IMR-90 (cell line): ENCODE measurements around the gene ARHGEF37. TPM values are rescaled to one million over a fixed set of nuclear protein-coding genes. Genes with fewer than 3 reads are reported as not detected.

Experiments
- ATAC-seq: fragments of 200-7000 bp; cut with Tn5 transposase; 2 replicates; pipeline ENCODE4 v1.9.1; 2020; ENCODE audit warnings: low read depth, mild to moderate bottlenecking, moderate library complexity
- BruUV-seq: library from RNA; stranded (reverse); fragments of 400-500 nt; replicated peaks from 2 replicates; lab custom pipeline; 2021; lab: Mats Ljungman, UMichigan
- CTCF ChIA-PET: fragments of 300-600 bp; formaldehyde crosslinking; extraction: SDS; loops from one replicate; lab custom pipeline; 2021; ENCODE audit warnings: antibody characterized with exemption; lab: Yijun Ruan, JAX
- POLR2A ChIA-PET: fragments of 300-600 bp; sonication (Branson Sonifier 250); formaldehyde crosslinking; loops from one replicate; lab custom pipeline; 2022; ENCODE audit warnings: antibody characterized with exemption; ENCODE audit not compliant: unreplicated experiment; lab: Charles Lee
- DNase-seq: peaks from one replicate; pipeline ENCODE4 v3.0.0; 2013
- H2AFZ ChIP-seq: replicated peaks from 2 replicates; pipeline ENCODE3; 2013; ENCODE audit warnings: low read length, mild to moderate bottlenecking; ENCODE audit not compliant: poor library complexity
- H2AK5ac ChIP-seq: 2 replicates; pipeline ENCODE4 v1.6.1; 2013; ENCODE audit warnings: low read depth, low read length, inconsistent platforms
- H2AK9ac ChIP-seq: replicated peaks from 2 replicates; pipeline ENCODE3; 2013; ENCODE audit warnings: mild to moderate bottlenecking, low read depth, low read length, moderate library complexity; ENCODE audit not compliant: poor library complexity
- H2BK120ac ChIP-seq: 2 replicates; pipeline ENCODE4 v1.6.1; 2013; ENCODE audit warnings: low read depth, low read length, inconsistent platforms
- H2BK15ac ChIP-seq: 3 replicates; pipeline ENCODE4 v1.6.1; 2013; ENCODE audit warnings: low read depth, low read length, inconsistent platforms
- H2BK20ac ChIP-seq: 2 replicates; pipeline ENCODE4 v1.6.1; 2013; ENCODE audit warnings: low read depth, mild to moderate bottlenecking, inconsistent platforms, low read length, moderate library complexity
- H2BK5ac ChIP-seq: 2 replicates; pipeline ENCODE4 v1.6.1; 2013; ENCODE audit warnings: mild to moderate bottlenecking, low read depth, low read length, inconsistent platforms; ENCODE audit not compliant: poor library complexity, severe bottlenecking
- H3K14ac ChIP-seq: replicated peaks from 2 replicates; pipeline ENCODE4 v1.6.1; 2013; ENCODE audit warnings: low read depth, low read length, inconsistent platforms
- H3K18ac ChIP-seq: 2 replicates; pipeline ENCODE4 v1.6.1; 2013; ENCODE audit warnings: low read depth, low read length, control low read depth
- H3K23ac ChIP-seq: 2 replicates; pipeline ENCODE4 v1.6.1; 2013; ENCODE audit warnings: low read depth, low read length, inconsistent platforms
- H3K27ac ChIP-seq: 2 replicates; pipeline ENCODE4 v1.5.1; 2013; ENCODE audit warnings: mild to moderate bottlenecking, control low read depth, low read length; ENCODE audit not compliant: insufficient read depth
- H3K27me3 ChIP-seq: 2 replicates; pipeline ENCODE4 v1.6.1; 2013; ENCODE audit warnings: low read length; ENCODE audit not compliant: control insufficient read depth, insufficient read depth
- H3K36me3 ChIP-seq: 2 replicates; pipeline ENCODE4 v1.6.1; 2013; ENCODE audit warnings: low read length, mixed read lengths; ENCODE audit not compliant: control insufficient read depth, insufficient read depth
- H3K4ac ChIP-seq: 2 replicates; pipeline ENCODE4 v1.6.1; 2013; ENCODE audit warnings: low read depth, low read length, inconsistent platforms
- H3K4me1 ChIP-seq: 2 replicates; pipeline ENCODE4 v1.6.1; 2013; ENCODE audit warnings: low read length, mixed read lengths; ENCODE audit not compliant: control insufficient read depth, insufficient read depth
- H3K4me2 ChIP-seq: 2 replicates; pipeline ENCODE4 v1.6.1; 2013; ENCODE audit warnings: low read depth, mild to moderate bottlenecking, control low read depth, low read length, moderate library complexity
- H3K4me3 ChIP-seq: 2 replicates; pipeline ENCODE4 v1.5.1; 2013; ENCODE audit warnings: low read depth, mild to moderate bottlenecking, control low read depth, low read length, moderate library complexity; ENCODE audit not compliant: insufficient read depth
- H3K56ac ChIP-seq: 2 replicates; pipeline ENCODE4 v1.6.1; 2013; ENCODE audit warnings: low read length, inconsistent platforms; ENCODE audit not compliant: insufficient read depth; ENCODE audit errors: extremely low read depth
- H3K79me1 ChIP-seq, 2 experiments: 2 replicates each; pipeline ENCODE4 v1.6.1; 2013; ENCODE audit warnings: low read length in 2 of 2, inconsistent platforms in 1 of 2, low read depth in 1 of 2
- H3K9ac ChIP-seq: 2 replicates; pipeline ENCODE4 v1.6.1; 2013; ENCODE audit warnings: low read depth, low read length, control low read depth
- H3K9me1 ChIP-seq: 2 replicates; pipeline ENCODE4 v1.6.1; 2013; ENCODE audit warnings: low read length, inconsistent platforms; ENCODE audit not compliant: insufficient read depth
- H3K9me3 ChIP-seq: 2 replicates; pipeline ENCODE4 v1.6.1; 2013; ENCODE audit warnings: low read length; ENCODE audit not compliant: control insufficient read depth, insufficient read depth
- H4K20me1 ChIP-seq: 2 replicates; pipeline ENCODE4 v1.6.1; 2013; ENCODE audit warnings: low read length, inconsistent platforms; ENCODE audit not compliant: insufficient read depth
- H4K5ac ChIP-seq: 2 replicates; pipeline ENCODE4 v1.6.1; 2013; ENCODE audit warnings: mild to moderate bottlenecking, low read depth, low read length, control low read depth
- H4K8ac ChIP-seq, 2 experiments: 2 replicates each; pipeline ENCODE4 v1.6.1; 2013; ENCODE audit warnings: low read depth in 2 of 2, low read length in 2 of 2, control low read depth in 1 of 2, inconsistent platforms in 1 of 2
- H4K91ac ChIP-seq: 2 replicates; pipeline ENCODE4 v1.6.1; 2013; ENCODE audit warnings: low read depth, low read length, inconsistent platforms; ENCODE audit not compliant: insufficient read depth
- CEBPB ChIP-seq: IDR thresholded peaks from 2 replicates; pipeline ENCODE4 v1.6.1; 2012; ENCODE audit warnings: low read depth, low read length, improper control_type of control experiment
- FOS ChIP-seq: fragments of 150-350 bp; IDR thresholded peaks from 2 replicates; pipeline ENCODE4 v1.6.1; 2016; ENCODE audit warnings: low read depth, low read length
- MXI1 ChIP-seq: IDR thresholded peaks from 2 replicates; pipeline ENCODE4 v1.6.1; 2012; ENCODE audit warnings: low read depth, mild to moderate bottlenecking, low read length, moderate library complexity, borderline replicate concordance
- POLR2A ChIP-seq: IDR thresholded peaks from 2 replicates; pipeline ENCODE4 v1.6.1; 2012; ENCODE audit warnings: mild to moderate bottlenecking, low read depth, low read length
- RAD21 ChIP-seq: IDR thresholded peaks from 2 replicates; pipeline ENCODE4 v1.6.1; 2012; ENCODE audit warnings: low read length, improper control_type of control experiment
- WGBS, 2 experiments: methylation state at CpG; one replicate each; pipeline versions ENCODE4 v1.1.5 to v1.1.7; 2013; ENCODE audit warnings: missing lambda C conversion rate in 2 of 2; ENCODE audit not compliant: insufficient read length in 1 of 2; ENCODE audit errors: extremely low coverage in 2 of 2; 5-methylcytosine and 5-hydroxymethylcytosine counted together
- dilution Hi-C: fragments of 300-500 bp; cut with HindIII; formaldehyde crosslinking; loops from one replicate; pipeline ENCODE4 v1.14.3; 2018; ENCODE audit warnings: low sequenced_read_pairs; ENCODE audit not compliant: unreplicated experiment
- in situ Hi-C: fragments of 300-500 bp; cut with MboI; formaldehyde crosslinking; loops from 3 replicates; pipeline ENCODE4 v1.14.3; 2019; ENCODE audit warnings: low sequenced_read_pairs, inconsistent platforms, mixed read lengths
- intact Hi-C: fragments of 100-400 bp; cut with micrococcal nuclease; formaldehyde crosslinking; loops from 2 replicates; pipeline ENCODE4 v1.10.0; 2022
- polyA plus RNA-seq, 3 experiments: library from polyadenylated mRNA; depleted of rRNA; stranded (reverse); fragments of >200 nt; gene quantifications; 2 replicates each; pipeline ENCODE4 v1.2.3, GENCODE V29; 2012; ENCODE audit warnings: low replicate concordance in 1 of 3
- total RNA-seq: library from RNA; depleted of rRNA; stranded (reverse); fragments of >200 nt; gene quantifications from 2 replicates; pipeline ENCODE4 v1.2.3, GENCODE V29; 2012
- TF ChIP-seq, protein P1 (sequence below): fragments of 150-350 bp; IDR thresholded peaks from 2 replicates; pipeline ENCODE4 v1.6.1; 2017; ENCODE audit warnings: mild to moderate bottlenecking, antibody characterized with exemption, low read length, low read depth
- TF ChIP-seq, protein P2 (sequence below): conservative IDR thresholded peaks from 2 replicates; pipeline ENCODE4 v1.5.1; 2012; ENCODE audit warnings: mild to moderate bottlenecking, low read depth, low read length, improper control_type of control experiment
- TF ChIP-seq, protein P3 (sequence below): fragments of 150-350 bp; IDR thresholded peaks from 2 replicates; pipeline ENCODE4 v1.6.1; 2016; ENCODE audit warnings: low read depth, mild to moderate bottlenecking, low read length, moderate library complexity, borderline replicate concordance

ARHGEF37 gene
- total and polyA plus RNA-seq, 2 of the 4 experiments (the other 2 are of a cell fraction): 0.39 to 0.54 TPM

DNA sequence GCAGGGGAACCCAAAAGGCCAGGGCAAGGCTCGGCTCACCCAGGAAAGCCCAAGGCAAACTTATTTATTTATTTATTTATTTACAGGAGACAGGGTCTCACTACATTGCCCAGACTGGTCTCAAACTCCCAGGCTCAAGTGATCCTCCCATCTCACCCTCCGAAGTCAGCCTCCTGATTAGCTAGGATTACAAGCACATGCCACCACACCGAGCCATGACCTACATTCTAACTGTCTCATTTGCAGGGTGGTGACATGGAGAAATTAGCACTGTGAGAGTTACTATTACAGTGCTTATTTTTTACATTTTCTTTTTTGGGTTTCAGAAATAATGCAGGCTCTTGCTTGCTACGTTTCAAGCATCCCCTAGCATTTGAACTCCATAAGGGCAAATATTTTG is 18.1 kb downstream of the ARHGEF37 start:
- dilution Hi-C loops: no loop called here

More for the DNA sequence above, 18.1 kb downstream of the ARHGEF37 start:
- no peak overlapping the region for H2BK20ac ChIP-seq
- no peak overlapping the region for H3K27ac ChIP-seq
- intact Hi-C loops (no loop called here), in situ Hi-C loops (no loop called here)
- no peaks in the 10 kb centered on the region for H3K79me1 ChIP-seq
- no peak overlapping the region for H3K14ac ChIP-seq
- H2AK5ac ChIP-seq: no peak overlapping the region
- ATAC-seq (no peak), DNase-seq (no peak)
- no peaks in the 10 kb centered on the region for H3K36me3 ChIP-seq
- H3K4me3 ChIP-seq: no peak overlapping the region
- no peaks in the 10 kb centered on the region for H3K9me3 ChIP-seq
- H3K56ac ChIP-seq: no peak overlapping the region
- no peak overlapping the region for H2AK9ac ChIP-seq
- 0 out of 2 replicates have a peak, but pooled peaks cover 3% of the 10 kb centered on the region for H3K9me1 ChIP-seq
- no peaks in the 10 kb centered on the region for H4K20me1 ChIP-seq
- BruUV-seq: no TSS peak
- no peaks in the 10 kb centered on the region; the same call in 1 of the 2 replicates for H3K27me3 ChIP-seq
- no peak overlapping the region for H2BK15ac ChIP-seq
- no peak overlapping the region for H2BK5ac ChIP-seq
- H3K23ac ChIP-seq: no peak overlapping the region
- no peak overlapping the region for H2AFZ ChIP-seq
- H4K5ac ChIP-seq: no peak overlapping the region
- no peak overlapping the region for H2BK120ac ChIP-seq
- no CpG with 5 or more reads among the region's 4 CpGs for WGBS, 2 experiments
- H3K9ac ChIP-seq: no peak overlapping the region
- peaks cover 2% of the 10 kb centered on the region; the same call in 1 of the 2 replicates for H3K4me1 ChIP-seq
- TF ChIP-seq CEBPB (no peak), MXI1 (no peak), RAD21 (no peak), POLR2A (no peak), FOS (no peak)
- TF ChIP-seq, protein P1, sequence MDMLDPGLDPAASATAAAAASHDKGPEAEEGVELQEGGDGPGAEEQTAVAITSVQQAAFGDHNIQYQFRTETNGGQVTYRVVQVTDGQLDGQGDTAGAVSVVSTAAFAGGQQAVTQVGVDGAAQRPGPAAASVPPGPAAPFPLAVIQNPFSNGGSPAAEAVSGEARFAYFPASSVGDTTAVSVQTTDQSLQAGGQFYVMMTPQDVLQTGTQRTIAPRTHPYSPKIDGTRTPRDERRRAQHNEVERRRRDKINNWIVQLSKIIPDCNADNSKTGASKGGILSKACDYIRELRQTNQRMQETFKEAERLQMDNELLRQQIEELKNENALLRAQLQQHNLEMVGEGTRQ: no peak
- TF ChIP-seq, protein P2, sequence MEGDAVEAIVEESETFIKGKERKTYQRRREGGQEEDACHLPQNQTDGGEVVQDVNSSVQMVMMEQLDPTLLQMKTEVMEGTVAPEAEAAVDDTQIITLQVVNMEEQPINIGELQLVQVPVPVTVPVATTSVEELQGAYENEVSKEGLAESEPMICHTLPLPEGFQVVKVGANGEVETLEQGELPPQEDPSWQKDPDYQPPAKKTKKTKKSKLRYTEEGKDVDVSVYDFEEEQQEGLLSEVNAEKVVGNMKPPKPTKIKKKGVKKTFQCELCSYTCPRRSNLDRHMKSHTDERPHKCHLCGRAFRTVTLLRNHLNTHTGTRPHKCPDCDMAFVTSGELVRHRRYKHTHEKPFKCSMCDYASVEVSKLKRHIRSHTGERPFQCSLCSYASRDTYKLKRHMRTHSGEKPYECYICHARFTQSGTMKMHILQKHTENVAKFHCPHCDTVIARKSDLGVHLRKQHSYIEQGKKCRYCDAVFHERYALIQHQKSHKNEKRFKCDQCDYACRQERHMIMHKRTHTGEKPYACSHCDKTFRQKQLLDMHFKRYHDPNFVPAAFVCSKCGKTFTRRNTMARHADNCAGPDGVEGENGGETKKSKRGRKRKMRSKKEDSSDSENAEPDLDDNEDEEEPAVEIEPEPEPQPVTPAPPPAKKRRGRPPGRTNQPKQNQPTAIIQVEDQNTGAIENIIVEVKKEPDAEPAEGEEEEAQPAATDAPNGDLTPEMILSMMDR: no peak
- TF ChIP-seq, protein P3, sequence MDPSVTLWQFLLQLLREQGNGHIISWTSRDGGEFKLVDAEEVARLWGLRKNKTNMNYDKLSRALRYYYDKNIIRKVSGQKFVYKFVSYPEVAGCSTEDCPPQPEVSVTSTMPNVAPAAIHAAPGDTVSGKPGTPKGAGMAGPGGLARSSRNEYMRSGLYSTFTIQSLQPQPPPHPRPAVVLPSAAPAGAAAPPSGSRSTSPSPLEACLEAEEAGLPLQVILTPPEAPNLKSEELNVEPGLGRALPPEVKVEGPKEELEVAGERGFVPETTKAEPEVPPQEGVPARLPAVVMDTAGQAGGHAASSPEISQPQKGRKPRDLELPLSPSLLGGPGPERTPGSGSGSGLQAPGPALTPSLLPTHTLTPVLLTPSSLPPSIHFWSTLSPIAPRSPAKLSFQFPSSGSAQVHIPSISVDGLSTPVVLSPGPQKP: no peak
- CTCF ChIA-PET: interaction anchor here (1.5 kb wide), 1 partner anchor 10 kb away, joined by 3 read pairs; no protein-coding TSS in a partner anchor
- H3K4ac ChIP-seq: no peak overlapping the region
- no peak overlapping the region for H4K8ac ChIP-seq
- POLR2A ChIA-PET: no interaction called here
- no peak overlapping the region for H4K91ac ChIP-seq
- no peak overlapping the region for H3K18ac ChIP-seq
- no peak overlapping the region for H3K4me2 ChIP-seq
